Calu3 (cell line): ENCODE data around the gene H2BK1. TPM values are rescaled to one million over a fixed set of nuclear protein-coding genes. Genes with fewer than 3 reads are reported as not detected.

Experiments used
- BruUV-seq: library from RNA; stranded (reverse); fragments of 400-500 nt; replicated peaks from 2 replicates; lab custom pipeline; 2021; lab: Mats Ljungman, UMichigan
- CTCF ChIA-PET: fragments of 300-600 bp; sonication (Branson Sonifier 250); formaldehyde crosslinking; loops from one replicate; lab custom pipeline; 2022; ENCODE audit warnings: antibody characterized with exemption; lab: Charles Lee
- DNase-seq: peaks from one replicate; pipeline ENCODE4 v3.0.0; 2022
- H3K27ac Mint-ChIP-seq: one replicate; pipeline ENCODE4 v1.8.0; 2022; ENCODE audit warnings: mixed read lengths; ENCODE audit not compliant: unreplicated experiment
- H3K27me3 Mint-ChIP-seq: one replicate; pipeline ENCODE4 v1.8.0; 2022; ENCODE audit warnings: mixed read lengths; ENCODE audit not compliant: unreplicated experiment
- H3K36me3 Mint-ChIP-seq: one replicate; pipeline ENCODE4 v1.8.0; 2022; ENCODE audit warnings: mild to moderate bottlenecking, moderate library complexity, mixed read lengths; ENCODE audit not compliant: insufficient read depth, unreplicated experiment
- H3K4me1 Mint-ChIP-seq: one replicate; pipeline ENCODE4 v1.8.0; 2022; ENCODE audit warnings: mild to moderate bottlenecking, low read depth, mixed read lengths; ENCODE audit not compliant: unreplicated experiment
- H3K4me3 Mint-ChIP-seq: one replicate; pipeline ENCODE4 v1.8.0; 2022; ENCODE audit warnings: mild to moderate bottlenecking, low read depth, moderate library complexity, mixed read lengths; ENCODE audit not compliant: unreplicated experiment
- H3K9me3 Mint-ChIP-seq: one replicate; pipeline ENCODE4 v1.8.0; 2022; ENCODE audit warnings: low read depth, mixed read lengths; ENCODE audit not compliant: unreplicated experiment
- intact Hi-C: fragments of 100-400 bp; cut with micrococcal nuclease; formaldehyde crosslinking; loops from one replicate; pipeline ENCODE4 v1.10.0; 2022; ENCODE audit not compliant: unreplicated experiment
- total RNA-seq: library from RNA; stranded (reverse); gene quantifications from 2 replicates; pipeline ENCODE4 v1.2.3, GENCODE V29; 2022
- TF ChIP-seq, protein P1 (sequence below): fragments of 200-600 bp; IDR thresholded peaks from one replicate; pipeline ENCODE4 v1.8.0; 2022; ENCODE audit warnings: antibody characterized with exemption; ENCODE audit not compliant: unreplicated experiment

Gene H2BK1
- total RNA-seq, 1 experiment from 2014 or later = not detected

DNA sequence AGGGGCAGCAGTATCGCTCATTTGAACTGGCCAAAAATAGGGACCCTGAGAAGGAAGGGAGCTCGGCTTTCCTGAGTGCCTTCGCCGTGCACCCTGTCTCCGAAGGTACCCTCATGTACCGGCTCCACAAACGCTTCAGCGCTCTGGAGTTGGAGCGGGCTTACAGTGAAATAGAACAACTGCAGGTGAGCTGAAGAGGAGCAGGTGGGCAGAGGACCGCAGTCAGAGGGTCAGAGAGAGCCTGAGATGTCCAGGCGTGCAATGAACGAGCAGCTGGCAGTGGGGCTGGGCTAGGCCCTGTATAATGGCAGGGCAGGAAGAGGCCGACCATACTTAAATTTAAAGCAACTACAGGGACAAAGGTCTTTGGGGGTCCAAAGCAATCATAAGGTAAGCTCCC is 26.1 kb upstream of the H2BK1 start:
- TF ChIP-seq, protein P1, sequence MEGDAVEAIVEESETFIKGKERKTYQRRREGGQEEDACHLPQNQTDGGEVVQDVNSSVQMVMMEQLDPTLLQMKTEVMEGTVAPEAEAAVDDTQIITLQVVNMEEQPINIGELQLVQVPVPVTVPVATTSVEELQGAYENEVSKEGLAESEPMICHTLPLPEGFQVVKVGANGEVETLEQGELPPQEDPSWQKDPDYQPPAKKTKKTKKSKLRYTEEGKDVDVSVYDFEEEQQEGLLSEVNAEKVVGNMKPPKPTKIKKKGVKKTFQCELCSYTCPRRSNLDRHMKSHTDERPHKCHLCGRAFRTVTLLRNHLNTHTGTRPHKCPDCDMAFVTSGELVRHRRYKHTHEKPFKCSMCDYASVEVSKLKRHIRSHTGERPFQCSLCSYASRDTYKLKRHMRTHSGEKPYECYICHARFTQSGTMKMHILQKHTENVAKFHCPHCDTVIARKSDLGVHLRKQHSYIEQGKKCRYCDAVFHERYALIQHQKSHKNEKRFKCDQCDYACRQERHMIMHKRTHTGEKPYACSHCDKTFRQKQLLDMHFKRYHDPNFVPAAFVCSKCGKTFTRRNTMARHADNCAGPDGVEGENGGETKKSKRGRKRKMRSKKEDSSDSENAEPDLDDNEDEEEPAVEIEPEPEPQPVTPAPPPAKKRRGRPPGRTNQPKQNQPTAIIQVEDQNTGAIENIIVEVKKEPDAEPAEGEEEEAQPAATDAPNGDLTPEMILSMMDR = no peak
- no peak for DNase-seq
- CTCF ChIA-PET = no interaction called here
- Mint-ChIP-seq H3K4me1 (peaks cover 9% of the 10 kb centered on the region), H3K36me3 (peaks cover 32% of the 10 kb centered on the region), H3K27ac (no peak overlapping the region), H3K9me3 (no peaks in the 10 kb centered on the region), H3K27me3 (no peaks in the 10 kb centered on the region), H3K4me3 (no peak overlapping the region)
- BruUV-seq = no TSS peak
- intact Hi-C loops = no loop called here

DNA sequence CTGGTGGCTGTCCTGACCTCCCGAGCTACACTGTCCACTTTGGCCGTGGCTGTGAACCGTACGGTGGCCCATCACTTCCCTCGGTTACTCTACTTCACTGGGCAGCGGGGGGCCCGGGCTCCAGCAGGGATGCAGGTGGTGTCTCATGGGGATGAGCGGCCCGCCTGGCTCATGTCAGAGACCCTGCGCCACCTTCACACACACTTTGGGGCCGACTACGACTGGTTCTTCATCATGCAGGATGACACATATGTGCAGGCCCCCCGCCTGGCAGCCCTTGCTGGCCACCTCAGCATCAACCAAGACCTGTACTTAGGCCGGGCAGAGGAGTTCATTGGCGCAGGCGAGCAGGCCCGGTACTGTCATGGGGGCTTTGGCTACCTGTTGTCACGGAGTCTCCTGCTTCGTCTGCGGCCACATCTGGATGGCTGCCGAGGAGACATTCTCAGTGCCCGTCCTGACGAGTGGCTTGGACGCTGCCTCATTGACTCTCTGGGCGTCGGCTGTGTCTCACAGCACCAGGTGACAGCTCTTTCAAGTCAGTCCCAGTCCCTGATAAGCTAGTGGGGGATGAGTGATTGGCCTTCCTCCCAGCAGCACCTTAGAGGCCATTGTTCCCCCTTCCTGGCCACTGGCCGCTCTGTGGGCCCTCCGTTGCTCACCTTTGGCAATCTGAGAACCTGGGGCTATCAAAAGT is 25.0 kb upstream of the H2BK1 start:
- Mint-ChIP-seq H3K4me3 (no peak overlapping the region), H3K9me3 (no peaks in the 10 kb centered on the region), H3K4me1 (peaks cover 11% of the 10 kb centered on the region), H3K27me3 (no peaks in the 10 kb centered on the region), H3K27ac (no peak overlapping the region), H3K36me3 (peaks cover 28% of the 10 kb centered on the region)
- intact Hi-C loops = no loop called here
- TF ChIP-seq, protein P1 = no peak
- no peak for DNase-seq
- no TSS peak for BruUV-seq
- CTCF ChIA-PET = no interaction called here

DNA sequence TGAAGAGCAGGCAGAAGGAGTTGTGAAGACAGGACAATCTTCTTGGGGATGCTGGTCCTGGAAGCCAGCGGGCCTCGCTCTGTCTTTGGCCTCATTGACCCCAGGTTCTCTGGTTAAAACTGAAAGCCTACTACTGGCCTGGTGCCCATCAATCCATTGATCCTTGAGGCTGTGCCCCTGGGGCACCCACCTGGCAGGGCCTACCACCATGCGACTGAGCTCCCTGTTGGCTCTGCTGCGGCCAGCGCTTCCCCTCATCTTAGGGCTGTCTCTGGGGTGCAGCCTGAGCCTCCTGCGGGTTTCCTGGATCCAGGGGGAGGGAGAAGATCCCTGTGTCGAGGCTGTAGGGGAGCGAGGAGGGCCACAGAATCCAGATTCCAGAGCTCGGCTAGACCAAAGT is 23.5 kb upstream of the H2BK1 start:
- Mint-ChIP-seq H3K27me3 (no peaks in the 10 kb centered on the region), H3K4me1 (peaks cover 11% of the 10 kb centered on the region), H3K4me3 (peak overlapping the region; percentile 91), H3K36me3 (peaks cover 28% of the 10 kb centered on the region), H3K9me3 (no peaks in the 10 kb centered on the region), H3K27ac (peak overlapping the region; percentile 88)
- TF ChIP-seq, protein P1 = no peak
- no peak for DNase-seq
- intact Hi-C loops = no loop called here
- CTCF ChIA-PET = no interaction called here
- TSS peak; percentile 62 for BruUV-seq

DNA sequence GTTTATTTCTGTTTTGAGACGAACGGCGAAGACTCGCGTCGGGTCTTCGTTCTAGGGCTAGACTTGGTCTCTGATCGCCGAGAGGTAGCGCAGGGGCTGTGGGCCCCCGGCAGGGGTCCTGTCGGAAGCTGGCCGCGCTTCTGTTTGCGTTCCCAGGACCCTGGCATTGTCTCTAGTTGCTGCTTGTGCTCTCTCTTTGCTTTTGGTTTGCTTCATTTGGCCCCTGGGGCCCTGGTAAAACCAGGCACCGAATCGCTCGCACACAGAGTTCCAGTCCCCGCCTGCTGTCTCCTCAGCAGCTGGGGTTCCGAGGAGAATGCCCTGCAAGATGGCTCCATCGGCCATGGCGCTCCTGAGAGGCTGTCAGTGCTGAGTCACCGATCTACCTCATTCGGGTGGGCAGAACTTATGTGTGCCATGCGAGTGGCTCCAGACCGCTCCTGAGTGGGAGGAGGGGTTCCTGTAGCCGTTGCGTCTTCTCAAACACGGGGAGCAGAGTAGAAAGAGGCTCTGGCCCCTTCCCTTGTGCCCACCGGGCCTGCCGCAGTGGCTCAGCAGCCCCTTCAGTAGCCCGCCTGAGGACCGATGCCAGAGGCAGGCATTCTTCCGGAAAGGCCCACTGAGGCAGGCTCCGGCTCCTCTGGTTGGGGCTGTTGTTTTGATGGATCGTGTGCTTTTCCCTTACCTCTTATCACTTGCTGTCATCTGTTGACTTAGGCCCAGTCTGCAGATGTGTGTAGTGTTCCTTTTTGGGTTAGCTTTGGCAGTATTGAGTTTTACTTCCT is 22.8 kb upstream of the H2BK1 start:
- CTCF ChIA-PET = interaction anchor here (1.1 kb wide), 1 partner anchor 11 kb away, joined by 3 read pairs; no protein-coding TSS in a partner anchor
- Mint-ChIP-seq H3K4me3 (peak overlapping the region; percentile 91), H3K36me3 (peaks cover 28% of the 10 kb centered on the region), H3K9me3 (no peaks in the 10 kb centered on the region), H3K27ac (peak overlapping the region; percentile 88), H3K4me1 (peaks cover 11% of the 10 kb centered on the region), H3K27me3 (no peaks in the 10 kb centered on the region)
- BruUV-seq = TSS peak; percentile 49
- DNase-seq = peak; percentile 46
- intact Hi-C loops = no loop called here
- TF ChIP-seq, protein P1 = no peak
